Esophagus (tissue), 2 donors: ENCODE data around the gene SMIM29. TPM values are rescaled to one million over a fixed set of nuclear protein-coding genes. Genes with fewer than 3 reads are reported as not detected.
A peak's percentile ranks its signal among the peaks of the same experiment; 100 is the strongest.

Experiments
- H3K27ac ChIP-seq, 2 donors: one replicate each; pipeline ENCODE4 v1.5.1; 2013; ENCODE audit warnings: low read depth in 2 of 2, mild to moderate bottlenecking in 2 of 2, inconsistent platforms in 1 of 2, low read length in 1 of 2, moderate library complexity in 1 of 2
- H3K27me3 ChIP-seq, 2 donors: one replicate each; pipeline ENCODE4 v1.6.1; 2013; ENCODE audit warnings: low read length in 2 of 2, control low read depth in 1 of 2, mild to moderate bottlenecking in 1 of 2; ENCODE audit not compliant: insufficient read depth in 2 of 2, control insufficient read depth in 1 of 2
- H3K36me3 ChIP-seq, 2 donors: one replicate each; pipeline ENCODE4 v1.6.1; 2013; ENCODE audit warnings: low read length in 1 of 2; ENCODE audit not compliant: control insufficient read depth in 2 of 2, insufficient read depth in 2 of 2
- H3K4me1 ChIP-seq, 2 donors: one replicate each; pipeline ENCODE4 v1.6.1; 2013; ENCODE audit warnings: low read length in 1 of 2; ENCODE audit not compliant: control insufficient read depth in 2 of 2, insufficient read depth in 2 of 2
- H3K4me3 ChIP-seq, 2 donors: one replicate each; pipeline ENCODE4 v1.5.1; 2013; ENCODE audit warnings: low read length in 2 of 2, mild to moderate bottlenecking in 2 of 2, low read depth in 1 of 2, moderate library complexity in 1 of 2
- H3K9me3 ChIP-seq, 2 donors: one replicate each; pipeline ENCODE4 v1.6.1; 2013; ENCODE audit warnings: mild to moderate bottlenecking in 2 of 2, low read depth in 1 of 2, low read length in 1 of 2, moderate library complexity in 1 of 2; ENCODE audit not compliant: control insufficient read depth in 2 of 2, insufficient read depth in 1 of 2
- WGBS, 2 donors: extraction: QIAGEN DNeasy Blood & Tissue Kit; methylation state at CpG; one replicate each; pipeline ENCODE4 v1.1.7; 2013; 5-methylcytosine and 5-hydroxymethylcytosine counted together
- polyA plus RNA-seq, 2 donors: library from polyadenylated mRNA; stranded (reverse); fragments of 200-250 nt; gene quantifications; one replicate each; pipeline ENCODE4 v1.2.3, GENCODE V29; 2013
- donor health status: healthy with polysubstance abuse.
- donor health status: Bipolar disorder and iron deficiency.

The SMIM29 gene
- polyA plus RNA-seq, 2 donors: 31.7 to 36.6 TPM

- Histone ChIP-seq H3K4me3 (no peak overlapping the region), H3K4me1 (no peaks in the 10 kb centered on the region), H3K27ac (no peak overlapping the region), H3K36me3 (no peaks in the 10 kb centered on the region), H3K27me3 (no peaks in the 10 kb centered on the region), H3K9me3 (no peaks in the 10 kb centered on the region)
- 77 to 81% methylated on average over 4 of the region's 4 CpGs for WGBS, 2 donors
Measured at GRCh38 chr6:34207695-34208443, 40.9 kb downstream of the SMIM29 start.

GRCh38 chr6:34206726-34207125 is 42.1 kb downstream of the SMIM29 start:
- Histone ChIP-seq H3K27ac (no peak overlapping the region), H3K36me3 (no peaks in the 10 kb centered on the region), H3K9me3 (no peaks in the 10 kb centered on the region), H3K27me3 (no peaks in the 10 kb centered on the region), H3K4me1 (no peaks in the 10 kb centered on the region), H3K4me3 (no peak overlapping the region)
- WGBS, 2 donors: 74% methylated on average over 7 of the region's 7 CpGs

GRCh38 chr6:34205916-34206315 is 42.9 kb downstream of the SMIM29 start:
- WGBS, 2 donors: 83 to 88% methylated on average over 2 of the region's 2 CpGs
- no peak overlapping the region for H3K4me3 ChIP-seq
- H3K9me3 ChIP-seq: no peaks in the 10 kb centered on the region
- no peaks in the 10 kb centered on the region for H3K4me1 ChIP-seq
- no peak overlapping the region for H3K27ac ChIP-seq
- no peaks in the 10 kb centered on the region for H3K36me3 ChIP-seq
- no peaks in the 10 kb centered on the region for H3K27me3 ChIP-seq

- Histone ChIP-seq H3K4me3 (no peak overlapping the region), H3K27ac (peak overlapping the region in 1 of 2 donors; percentile 35), H3K4me1 (peaks cover 0 to 2% of the 10 kb centered on the region in 2 donors), H3K27me3 (no peaks in the 10 kb centered on the region), H3K36me3 (no peaks in the 10 kb centered on the region), H3K9me3 (no peaks in the 10 kb centered on the region)
- WGBS, 2 donors: 81 to 84% methylated on average over 3 of the region's 3 CpGs
Measured at GRCh38 chr6:34205466-34205865, 43.3 kb downstream of the SMIM29 start.

GRCh38 chr6:34204693-34205092 is 44.1 kb downstream of the SMIM29 start:
- H3K4me1 ChIP-seq: peaks cover 0 to 2% of the 10 kb centered on the region in 2 donors
- no peaks in the 10 kb centered on the region for H3K36me3 ChIP-seq
- H3K27ac ChIP-seq: no peak overlapping the region
- H3K9me3 ChIP-seq: no peaks in the 10 kb centered on the region
- H3K4me3 ChIP-seq: no peak overlapping the region
- no peaks in the 10 kb centered on the region for H3K27me3 ChIP-seq
- 88 to 96% methylated on average over 4 of the region's 4 CpGs for WGBS, 2 donors

- Histone ChIP-seq H3K27me3 (no peaks in the 10 kb centered on the region), H3K36me3 (no peaks in the 10 kb centered on the region), H3K4me3 (no peak overlapping the region), H3K27ac (no peak overlapping the region), H3K4me1 (peaks cover 0 to 2% of the 10 kb centered on the region in 2 donors), H3K9me3 (no peaks in the 10 kb centered on the region)
- WGBS, 2 donors: 78 to 84% methylated on average over 19 to 20 of the region's 20 CpGs
Measured at GRCh38 chr6:34202329-34203201, 46.2 kb downstream of the SMIM29 start.

GRCh38 chr6:34201455-34202107 is 47.2 kb downstream of the SMIM29 start:
- no peaks in the 10 kb centered on the region for H3K27me3 ChIP-seq
- H3K27ac ChIP-seq: no peak overlapping the region
- H3K4me1 ChIP-seq: peaks cover 0 to 5% of the 10 kb centered on the region in 2 donors
- WGBS, 2 donors: 83 to 88% methylated on average over 4 of the region's 4 CpGs
- no peak overlapping the region for H3K4me3 ChIP-seq
- no peaks in the 10 kb centered on the region for H3K36me3 ChIP-seq
- H3K9me3 ChIP-seq: no peaks in the 10 kb centered on the region

- Histone ChIP-seq H3K9me3 (no peaks in the 10 kb centered on the region), H3K36me3 (no peaks in the 10 kb centered on the region), H3K27me3 (no peaks in the 10 kb centered on the region), H3K4me1 (peaks cover 0 to 6% of the 10 kb centered on the region in 2 donors), H3K4me3 (no peak overlapping the region), H3K27ac (no peak overlapping the region)
- 63 to 68% methylated on average over 5 of the region's 5 CpGs for WGBS, 2 donors
Measured at GRCh38 chr6:34200340-34200971, 48.4 kb downstream of the SMIM29 start.

GRCh38 chr6:34196833-34197195 is 52.0 kb downstream of the SMIM29 start:
- H3K4me1 ChIP-seq: peaks cover 0 to 6% of the 10 kb centered on the region in 2 donors
- no peak overlapping the region for H3K27ac ChIP-seq
- H3K36me3 ChIP-seq: no peaks in the 10 kb centered on the region
- peak overlapping the region; percentile 56 to 66 for H3K4me3 ChIP-seq
- no peaks in the 10 kb centered on the region for H3K27me3 ChIP-seq
- no peaks in the 10 kb centered on the region for H3K9me3 ChIP-seq
- WGBS, 2 donors: 57 to 69% methylated on average over 5 to 10 of the region's 10 CpGs
